ENCODE data around the gene PYCR2. TPM values are rescaled to one million over a fixed set of nuclear protein-coding genes. Genes with fewer than 3 reads are reported as not detected.

Gene PYCR2
- total RNA-seq, 1 donor, result 36.7 TPM

- TF ChIP-seq CTCF (IDR thresholded peaks at IDR 0.05; ENCODE audit: insufficient read depth, low read depth, low read length), result no peak
- no peak overlapping the region for H3K4me3 ChIP-seq (ENCODE audit: low read depth, low read length)
- no peak for DNase-seq (ENCODE audit: low read depth)
Measured at GRCh38 chr1:225949041-225949440, 25.0 kb upstream of the PYCR2 start.

GRCh38 chr1:225946803-225947202 lies 22.8 kb upstream of the PYCR2 start:
- no peak overlapping the region for H3K4me3 ChIP-seq (ENCODE audit: low read depth, low read length)
- TF ChIP-seq CTCF (IDR thresholded peaks at IDR 0.05; ENCODE audit: insufficient read depth, low read depth, low read length), result no peak
- no peak for DNase-seq (ENCODE audit: low read depth)

GRCh38 chr1:225946082-225946620 lies 22.1 kb upstream of the PYCR2 start:
- no peak overlapping the region for H3K4me3 ChIP-seq (ENCODE audit: low read depth, low read length)
- DNase-seq (ENCODE audit: low read depth), result no peak
- TF ChIP-seq CTCF (IDR thresholded peaks at IDR 0.05; ENCODE audit: insufficient read depth, low read depth, low read length), result no peak

- no peak for DNase-seq (ENCODE audit: low read depth)
- no peak for TF ChIP-seq CTCF (IDR thresholded peaks at IDR 0.05; ENCODE audit: insufficient read depth, low read depth, low read length)
Measured at GRCh38 chr1:225945564-225945963, 21.5 kb upstream of the PYCR2 start.

GRCh38 chr1:225944951-225945350 lies 20.9 kb upstream of the PYCR2 start:
- H3K4me3 ChIP-seq (ENCODE audit: low read depth, low read length), result no peak overlapping the region
- no peak for DNase-seq (ENCODE audit: low read depth)

More at GRCh38 chr1:225945564-225945963, 21.5 kb upstream of the PYCR2 start:
- no peak overlapping the region for H3K4me3 ChIP-seq (ENCODE audit: low read depth, low read length)

GRCh38 chr1:225944387-225944786 lies 20.3 kb upstream of the PYCR2 start:
- H3K4me3 ChIP-seq (ENCODE audit: low read depth, low read length), result no peak overlapping the region
- no peak for TF ChIP-seq CTCF (IDR thresholded peaks at IDR 0.05; ENCODE audit: insufficient read depth, low read depth, low read length)

More at GRCh38 chr1:225944951-225945350, 20.9 kb upstream of the PYCR2 start:
- no peak for TF ChIP-seq CTCF (IDR thresholded peaks at IDR 0.05; ENCODE audit: insufficient read depth, low read depth, low read length)

GRCh38 chr1:225943582-225943981 lies 19.5 kb upstream of the PYCR2 start:
- no peak for DNase-seq (ENCODE audit: low read depth)
- no peak for TF ChIP-seq CTCF (IDR thresholded peaks at IDR 0.05; ENCODE audit: insufficient read depth, low read depth, low read length)

More at GRCh38 chr1:225944387-225944786, 20.3 kb upstream of the PYCR2 start:
- DNase-seq (ENCODE audit: low read depth), result no peak

More at GRCh38 chr1:225943582-225943981, 19.5 kb upstream of the PYCR2 start:
- no peak overlapping the region for H3K4me3 ChIP-seq (ENCODE audit: low read depth, low read length)

All from fibroblast of villous mesenchyme (primary cell).